Breast epithelium (tissue), 4 donors: ENCODE results near the gene ENDOV. TPM values are rescaled to one million over a fixed set of nuclear protein-coding genes. Genes with fewer than 3 reads are reported as not detected.

Experiments used
- DNase-seq, 2 donors: peaks; one replicate each; pipeline ENCODE4 v3.0.0-alpha.2; 2019; ENCODE audit warnings: low spot score in 2 of 2
- H3K27ac ChIP-seq, 2 donors: fragments of 200-600 bp; sonication (generic) in 1 of 2; one replicate each; pipeline ENCODE4 v1.5.1; 2016 to 2019; ENCODE audit warnings: mild to moderate bottlenecking in 1 of 2
- H3K27me3 ChIP-seq, 2 donors: fragments of 200-600 bp; sonication (generic) in 1 of 2; one replicate each; pipeline versions ENCODE4 v1.5.1 to v1.6.0; 2017 to 2019; ENCODE audit warnings: control low read depth in 1 of 2, mild to moderate bottlenecking in 1 of 2
- H3K36me3 ChIP-seq: fragments of 200-600 bp; one replicate; pipeline ENCODE4 v1.5.1; 2019
- H3K4me1 ChIP-seq, 2 donors: fragments of 200-600 bp; sonication (generic); one replicate each; pipeline ENCODE4 v1.5.1; 2016 to 2019; ENCODE audit warnings: control low read depth in 1 of 2
- H3K4me3 ChIP-seq, 3 donors: fragments of 200-600 bp; sonication (generic); 1 replicate in 2 of 3; 2 replicates in 1 of 3; pipeline ENCODE4 v1.5.1; 2016 to 2019; ENCODE audit warnings: mild to moderate bottlenecking in 3 of 3, moderate library complexity in 2 of 3
- H3K9me3 ChIP-seq, 2 donors: fragments of 200-600 bp; sonication (generic) in 1 of 2; one replicate each; pipeline ENCODE4 v1.5.1; 2016 to 2019; ENCODE audit warnings: control low read depth in 1 of 2
- POLR2A ChIP-seq: fragments of 450-650 bp; IDR thresholded peaks from one replicate; pipeline ENCODE4 v1.6.1; 2016; ENCODE audit warnings: antibody characterized with exemption, mild to moderate bottlenecking, moderate library complexity
- POLR2AphosphoS5 ChIP-seq, 3 donors: sonication (generic); formaldehyde crosslinking; IDR thresholded peaks; one replicate each; pipeline ENCODE4 v1.6.1; 2017; ENCODE audit warnings: antibody characterized with exemption in 3 of 3
- intact Hi-C: fragments of 100-400 bp; cut with DNase I; formaldehyde crosslinking; loops from one replicate; pipeline ENCODE4 v1.15.1; 2023; ENCODE audit warnings: low total_unique reads
- total RNA-seq, 3 donors: library from RNA; depleted of rRNA; stranded (reverse); fragments of >200 nt; gene quantifications; one replicate each; pipeline ENCODE4 v1.1.0, GENCODE V29; 2016
- TF ChIP-seq, protein P1 (sequence below), 3 donors: fragments of 450-650 bp; IDR thresholded peaks; one replicate each; pipeline ENCODE4 v1.5.1; 2016 to 2017; ENCODE audit warnings: antibody characterized with exemption in 3 of 3, mild to moderate bottlenecking in 3 of 3, moderate library complexity in 3 of 3

Gene ENDOV
- total RNA-seq, 3 donors from 2014 or later = 13.8 to 17.0 (median 16.7) TPM

DNA sequence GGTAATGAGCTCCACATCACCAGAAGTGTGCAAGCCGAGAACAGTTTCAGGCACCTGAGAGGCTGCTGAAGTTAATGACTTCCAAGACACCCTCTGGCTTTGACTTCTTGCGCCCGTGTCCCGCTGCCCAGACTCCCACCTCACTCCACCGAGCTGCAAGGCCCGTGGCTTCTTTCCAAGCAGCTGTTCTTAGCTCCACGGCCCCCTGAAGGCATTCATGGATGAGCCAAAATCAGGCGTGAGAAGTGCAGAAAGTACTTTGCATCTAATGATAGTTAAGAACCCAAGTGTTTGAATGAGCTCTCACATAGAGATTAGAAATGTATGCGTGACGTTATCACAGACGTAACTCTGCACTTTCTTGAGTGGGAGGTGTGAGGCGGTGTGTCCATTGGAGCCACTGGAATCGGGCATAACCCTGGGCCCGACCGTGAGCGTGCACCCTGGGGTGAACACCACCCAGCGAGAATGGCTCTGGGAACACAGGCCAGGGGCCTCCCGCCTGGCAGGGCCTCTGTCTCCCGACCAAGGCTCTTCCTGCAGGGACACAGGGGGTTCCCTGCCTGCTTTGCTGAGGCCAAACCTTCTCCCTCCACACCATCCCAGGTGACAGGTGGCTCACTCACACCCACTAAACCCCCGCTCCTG is 50.5 kb downstream of the ENDOV start:
- no peaks in the 10 kb centered on the region for H3K9me3 ChIP-seq
- no peak for DNase-seq
- intact Hi-C loops = no loop called here
- TF ChIP-seq POLR2A = no peak
- TF ChIP-seq POLR2AphosphoS5 (IDR thresholded peaks at IDR 0.05) = no peak
- TF ChIP-seq, protein P1, sequence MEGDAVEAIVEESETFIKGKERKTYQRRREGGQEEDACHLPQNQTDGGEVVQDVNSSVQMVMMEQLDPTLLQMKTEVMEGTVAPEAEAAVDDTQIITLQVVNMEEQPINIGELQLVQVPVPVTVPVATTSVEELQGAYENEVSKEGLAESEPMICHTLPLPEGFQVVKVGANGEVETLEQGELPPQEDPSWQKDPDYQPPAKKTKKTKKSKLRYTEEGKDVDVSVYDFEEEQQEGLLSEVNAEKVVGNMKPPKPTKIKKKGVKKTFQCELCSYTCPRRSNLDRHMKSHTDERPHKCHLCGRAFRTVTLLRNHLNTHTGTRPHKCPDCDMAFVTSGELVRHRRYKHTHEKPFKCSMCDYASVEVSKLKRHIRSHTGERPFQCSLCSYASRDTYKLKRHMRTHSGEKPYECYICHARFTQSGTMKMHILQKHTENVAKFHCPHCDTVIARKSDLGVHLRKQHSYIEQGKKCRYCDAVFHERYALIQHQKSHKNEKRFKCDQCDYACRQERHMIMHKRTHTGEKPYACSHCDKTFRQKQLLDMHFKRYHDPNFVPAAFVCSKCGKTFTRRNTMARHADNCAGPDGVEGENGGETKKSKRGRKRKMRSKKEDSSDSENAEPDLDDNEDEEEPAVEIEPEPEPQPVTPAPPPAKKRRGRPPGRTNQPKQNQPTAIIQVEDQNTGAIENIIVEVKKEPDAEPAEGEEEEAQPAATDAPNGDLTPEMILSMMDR (IDR thresholded peaks at IDR 0.05) = no peak
- no peak overlapping the region for H3K27ac ChIP-seq
- no peaks in the 10 kb centered on the region for H3K4me1 ChIP-seq
- H3K4me3 ChIP-seq = no peak overlapping the region
- H3K27me3 ChIP-seq = peaks cover 0 to 46% of the 10 kb centered on the region in 2 donors
- no peaks in the 10 kb centered on the region for H3K36me3 ChIP-seq

DNA sequence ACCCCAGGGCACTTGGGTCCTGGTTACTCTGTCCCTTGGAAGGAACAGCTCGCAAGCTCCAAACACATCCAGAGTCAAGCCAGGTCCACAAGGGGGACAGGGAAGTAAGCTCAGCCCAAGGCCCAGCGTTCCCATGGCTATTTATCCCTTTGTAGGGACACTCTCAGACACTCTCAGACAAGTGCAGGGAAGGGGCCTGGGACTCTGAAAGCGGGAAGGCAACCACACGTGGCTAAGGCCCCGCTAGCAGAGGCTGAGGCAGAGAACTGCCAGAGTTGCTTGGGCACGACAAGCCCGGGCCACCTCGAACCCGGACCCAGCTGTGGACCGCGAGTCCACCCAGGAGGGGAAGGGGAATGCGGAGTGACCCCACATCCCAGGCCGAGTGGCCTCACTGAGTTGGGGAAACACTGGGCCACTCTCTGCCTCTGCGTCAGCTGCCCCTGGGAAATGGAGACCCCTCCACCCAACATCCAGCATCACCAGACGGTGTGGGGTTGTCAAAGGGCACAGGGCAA is 51.3 kb downstream of the ENDOV start:
- Histone ChIP-seq H3K4me3 (no peak overlapping the region), H3K36me3 (no peaks in the 10 kb centered on the region), H3K9me3 (no peaks in the 10 kb centered on the region), H3K27ac (no peak overlapping the region), H3K27me3 (peaks cover 0 to 51% of the 10 kb centered on the region in 2 donors), H3K4me1 (no peaks in the 10 kb centered on the region)
- DNase-seq = no peak
- intact Hi-C loops = no loop called here
- TF ChIP-seq POLR2A (no peak), POLR2AphosphoS5 (IDR thresholded peaks at IDR 0.05) (no peak)
- TF ChIP-seq, protein P1 (IDR thresholded peaks at IDR 0.05) = no peak

DNA sequence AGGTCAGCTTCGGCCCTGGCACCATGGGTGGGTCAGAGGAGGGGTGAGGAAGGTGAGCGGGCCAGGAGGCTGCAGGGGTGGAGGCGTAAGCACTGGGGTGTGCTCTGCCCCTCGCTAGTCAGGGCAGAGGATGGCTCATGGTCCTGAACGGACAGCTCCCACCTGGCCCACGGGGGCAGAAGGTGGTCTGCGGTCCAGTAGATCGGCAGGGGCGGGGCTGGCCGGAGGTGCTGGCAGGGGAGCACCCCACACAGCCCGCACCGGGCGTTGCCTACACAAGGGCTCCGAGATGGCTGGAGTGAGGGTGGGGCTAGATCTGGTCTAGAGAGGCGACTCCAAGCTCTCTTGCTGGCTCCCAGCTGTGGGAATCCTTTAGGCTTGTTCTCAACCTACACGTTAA is 53.3 kb downstream of the ENDOV start:
- Histone ChIP-seq H3K36me3 (no peaks in the 10 kb centered on the region), H3K27me3 (peaks cover 0 to 60% of the 10 kb centered on the region in 2 donors)

DNA sequence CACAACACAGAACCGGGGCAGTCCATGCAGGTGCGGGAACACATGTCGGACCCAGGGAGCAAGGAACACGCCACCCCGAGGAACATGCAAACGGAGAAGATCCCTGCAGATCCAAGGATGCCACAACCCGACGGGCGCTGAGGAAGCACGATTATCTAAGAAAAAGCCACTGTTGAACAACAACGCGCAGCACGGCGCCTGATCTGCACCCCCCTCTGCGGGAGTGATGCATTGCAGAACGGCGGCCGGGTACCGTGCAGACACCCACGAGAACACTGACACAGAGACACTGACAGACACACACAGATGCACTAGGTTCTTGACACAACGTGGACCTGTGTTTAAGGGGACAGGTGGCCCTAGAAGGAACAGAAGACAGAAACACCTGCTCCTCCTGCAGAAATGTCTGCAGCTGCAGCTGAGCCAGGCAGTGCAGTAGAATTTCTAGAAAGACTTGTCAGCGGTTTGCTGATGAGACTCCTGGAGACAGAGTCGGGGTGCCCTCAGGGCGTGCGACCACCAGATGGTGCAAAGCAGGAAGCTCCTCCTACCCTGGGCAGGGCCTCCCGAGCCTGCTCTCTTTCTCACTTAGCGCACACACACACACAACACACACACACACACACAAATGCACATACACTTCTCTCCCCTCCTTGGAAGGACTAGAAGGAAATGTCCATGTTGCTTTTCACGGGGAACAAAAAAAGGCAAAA is 54.0 kb downstream of the ENDOV start:
- Histone ChIP-seq H3K27me3 (peaks cover 0 to 67% of the 10 kb centered on the region in 2 donors), H3K36me3 (no peaks in the 10 kb centered on the region), H3K27ac (no peak overlapping the region), H3K4me3 (no peak overlapping the region), H3K9me3 (no peaks in the 10 kb centered on the region), H3K4me1 (no peaks in the 10 kb centered on the region)
- DNase-seq = no peak
- intact Hi-C loops = no loop called here
- TF ChIP-seq POLR2AphosphoS5 (IDR thresholded peaks at IDR 0.05) = no peak
- TF ChIP-seq, protein P1 (IDR thresholded peaks at IDR 0.05) = no peak
- no peak for TF ChIP-seq POLR2A

More for the DNA sequence above, 53.3 kb downstream of the ENDOV start:
- no peak overlapping the region for H3K27ac ChIP-seq
- TF ChIP-seq POLR2A (no peak), POLR2AphosphoS5 (IDR thresholded peaks at IDR 0.05) (no peak)
- TF ChIP-seq, protein P1 (IDR thresholded peaks at IDR 0.05) = no peak
- H3K4me1 ChIP-seq = no peaks in the 10 kb centered on the region
- intact Hi-C loops = no loop called here
- H3K4me3 ChIP-seq = no peak overlapping the region
- no peak for DNase-seq
- no peaks in the 10 kb centered on the region for H3K9me3 ChIP-seq

GRCh38 chr17:80469667-80470066 is 54.7 kb downstream of the ENDOV start:
- H3K27ac ChIP-seq = no peak overlapping the region
- H3K27me3 ChIP-seq = peaks cover 0 to 66% of the 10 kb centered on the region in 2 donors
- no peaks in the 10 kb centered on the region for H3K4me1 ChIP-seq
- TF ChIP-seq, protein P1 (IDR thresholded peaks at IDR 0.05) = no peak
- TF ChIP-seq POLR2A (no peak), POLR2AphosphoS5 (IDR thresholded peaks at IDR 0.05) (no peak)
- no peak overlapping the region for H3K4me3 ChIP-seq
- no peak for DNase-seq
- no peaks in the 10 kb centered on the region for H3K36me3 ChIP-seq
- intact Hi-C loops = no loop called here
- no peaks in the 10 kb centered on the region for H3K9me3 ChIP-seq
